G401.6 (cell line): ENCODE results near the gene ZBTB8OS.
"Not testable (repeated sequence)": the region's sequence is repeated elsewhere in the genome, so short reads cannot be mapped to it uniquely, and the experiment has no call there.

ENCODE experiments used
- FAIRE-seq: peaks from 2 replicates; lab custom pipeline; 2012; peaks lifted over from hg19 to GRCh38; lab: Jason Lieb, UNC

ZBTB8OS gene

DNA sequence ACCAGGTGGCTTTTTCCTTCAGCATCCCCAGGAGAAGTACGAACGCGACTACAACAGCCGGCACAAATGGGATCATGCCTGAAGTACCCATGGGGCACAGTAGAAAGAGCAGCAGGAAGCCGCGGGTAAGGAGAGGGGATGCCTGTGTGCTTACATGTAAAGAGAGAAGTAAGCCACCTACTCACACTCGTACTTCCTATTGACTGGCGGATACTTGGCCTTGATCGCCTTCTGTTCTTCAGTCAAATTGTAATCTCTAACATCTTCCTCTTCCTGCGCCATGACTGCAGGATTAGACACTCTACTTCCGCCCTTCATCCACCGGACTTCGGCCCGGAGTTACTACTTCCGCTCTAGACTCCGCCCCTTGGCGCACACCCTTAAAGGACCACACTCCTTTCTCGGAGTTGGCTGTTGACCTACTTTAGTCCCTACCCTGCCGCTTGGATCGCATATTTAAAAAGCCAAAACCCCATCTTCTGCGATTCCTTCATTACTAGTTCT lies at the start of gene ZBTB8OS:
Gene ZBTB8OS, minus strand, starts transcription at position 303 of the 504 bp plus-strand sequence. Its CDS starts 21 bp downstream, at position 282.
- peak; percentile 91 for FAIRE-seq

DNA sequence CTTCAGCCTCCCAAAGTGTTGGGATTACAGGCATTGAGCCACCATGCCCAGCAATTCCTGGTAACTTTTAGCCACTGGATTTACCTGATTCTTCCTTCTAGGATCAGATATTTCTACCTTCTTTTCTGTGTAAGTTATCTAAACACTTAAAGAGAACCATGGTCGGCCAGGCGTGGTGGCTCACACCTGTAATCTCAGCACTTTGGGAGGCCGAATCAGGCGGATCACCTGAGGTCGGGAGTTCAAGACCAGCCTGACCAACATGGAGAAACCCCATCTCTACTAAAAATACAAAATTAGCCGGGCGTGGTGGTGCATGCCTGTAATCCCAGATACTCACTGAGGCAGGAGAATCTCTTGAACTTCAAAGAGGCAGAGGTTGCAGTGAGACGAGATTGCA lies 46.6 kb upstream of the ZBTB8OS start:
- FAIRE-seq, result not testable (repeated sequence)

DNA sequence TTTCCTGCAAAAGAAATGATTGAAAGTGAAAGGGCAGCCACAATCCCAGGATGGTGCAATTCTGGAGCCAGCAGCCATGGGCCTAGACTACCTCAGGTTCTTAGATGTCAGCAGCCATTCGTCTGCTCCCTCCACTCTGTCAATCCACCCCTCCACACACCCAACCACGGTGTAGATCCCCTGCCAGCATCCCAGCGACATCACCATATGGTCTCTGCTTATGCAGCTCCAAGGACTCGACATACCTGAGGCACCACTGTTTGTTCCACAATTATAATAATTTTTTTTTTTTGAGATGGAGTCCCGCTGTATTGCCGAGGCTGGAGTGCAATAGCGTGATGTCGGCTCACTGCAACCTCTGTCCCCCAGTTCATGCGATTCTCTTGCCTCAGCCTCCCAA lies 45.7 kb upstream of the ZBTB8OS start:
- no peak for FAIRE-seq

DNA sequence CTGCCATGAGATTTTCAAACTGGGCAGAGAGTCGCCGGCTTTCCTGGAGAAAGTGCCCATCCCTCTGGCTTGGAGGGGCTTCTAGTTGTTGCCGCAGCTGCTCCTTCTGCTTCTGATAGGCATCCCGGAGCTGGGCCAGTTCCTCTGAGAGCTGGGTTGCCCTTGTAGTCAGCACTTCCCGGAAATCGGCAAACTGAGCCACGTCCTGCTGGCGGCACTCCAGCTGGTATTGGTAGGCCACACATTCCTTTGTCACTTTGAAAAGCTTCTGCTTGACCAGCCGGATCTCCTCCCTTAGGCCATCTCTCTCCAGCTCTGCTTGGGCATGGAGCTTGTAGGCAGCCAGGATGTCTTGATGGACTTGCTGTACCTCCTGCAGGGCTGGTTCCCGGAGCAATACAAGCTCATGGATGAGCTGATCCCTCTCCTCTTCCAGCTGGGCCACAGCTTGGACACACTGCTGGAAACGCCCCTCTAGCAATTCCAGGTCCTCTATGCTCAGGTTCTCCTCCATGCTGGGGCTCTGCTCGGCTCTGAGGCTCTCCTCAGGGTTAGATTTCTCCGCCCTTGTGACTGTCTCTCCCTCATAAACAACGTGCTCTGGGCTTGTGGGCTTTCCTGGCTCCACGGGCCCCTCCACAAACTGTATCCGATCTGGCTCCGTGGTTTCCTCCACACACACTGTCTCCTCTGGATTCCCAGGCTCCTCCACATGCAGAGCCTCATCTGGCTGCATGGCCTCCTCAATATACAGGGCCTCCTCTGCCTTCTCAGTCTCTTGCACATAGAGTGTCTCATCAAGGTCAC lies 45.0 kb upstream of the ZBTB8OS start:
- FAIRE-seq, result no peak

GRCh38 chr1:32693455-32694174 lies 43.3 kb upstream of the ZBTB8OS start:
- no peak for FAIRE-seq

- no peak for FAIRE-seq
These were observed 36.0 kb upstream of the ZBTB8OS start for GRCh38 chr1:32686387-32686786.

- no peak for FAIRE-seq
These were observed 35.1 kb upstream of the ZBTB8OS start for GRCh38 chr1:32685498-32685897.

DNA sequence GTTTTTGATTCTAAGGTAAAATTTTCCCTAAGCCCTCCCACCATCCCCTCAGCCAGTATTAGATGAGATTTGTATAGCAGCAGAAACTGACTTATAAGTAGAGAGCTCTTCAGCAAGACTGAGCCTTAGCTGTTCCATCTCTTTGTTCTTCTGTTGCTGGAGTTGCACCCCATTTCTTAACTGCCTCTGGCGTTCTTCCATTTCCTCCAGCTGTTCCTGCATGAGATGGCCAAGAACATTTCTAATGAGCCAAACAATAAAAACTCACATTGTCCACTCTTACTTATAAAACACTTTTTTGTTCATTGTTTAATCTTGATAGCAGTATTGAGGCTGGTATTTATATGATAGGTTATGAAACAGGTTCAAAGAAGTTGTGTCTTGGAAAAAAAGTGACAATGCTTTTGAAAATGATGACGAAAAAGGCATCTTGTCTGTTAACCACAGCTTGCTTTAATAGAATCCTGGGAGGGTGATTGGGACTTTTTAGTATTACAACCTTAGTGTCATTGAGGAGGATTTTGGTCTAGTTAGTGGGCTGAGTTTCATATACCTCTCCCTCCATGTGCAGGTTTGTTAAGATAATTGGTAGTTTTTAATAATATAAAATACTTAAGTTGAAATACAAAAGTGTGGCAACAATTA lies 33.9 kb upstream of the ZBTB8OS start:
- no peak for FAIRE-seq

DNA sequence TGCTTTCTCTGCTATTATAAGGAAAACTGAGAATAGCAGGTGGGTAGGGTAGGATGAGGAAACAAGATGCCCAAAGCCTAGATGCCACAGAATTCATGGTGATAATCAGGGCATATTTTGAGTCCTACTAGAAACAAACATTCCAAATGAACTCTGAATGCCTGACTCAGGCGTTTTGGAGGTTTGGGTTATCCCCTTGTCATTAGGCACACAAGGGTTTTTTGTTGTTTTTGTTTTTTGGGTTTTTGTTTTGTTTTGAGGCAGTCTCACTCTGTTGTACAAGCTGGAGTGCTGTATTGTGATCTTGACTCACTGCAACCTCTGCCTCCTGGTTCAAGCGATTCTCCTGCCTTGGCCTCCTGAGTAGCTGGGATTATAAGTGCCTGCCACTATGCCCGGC lies 33.0 kb upstream of the ZBTB8OS start:
- FAIRE-seq, result no peak

DNA sequence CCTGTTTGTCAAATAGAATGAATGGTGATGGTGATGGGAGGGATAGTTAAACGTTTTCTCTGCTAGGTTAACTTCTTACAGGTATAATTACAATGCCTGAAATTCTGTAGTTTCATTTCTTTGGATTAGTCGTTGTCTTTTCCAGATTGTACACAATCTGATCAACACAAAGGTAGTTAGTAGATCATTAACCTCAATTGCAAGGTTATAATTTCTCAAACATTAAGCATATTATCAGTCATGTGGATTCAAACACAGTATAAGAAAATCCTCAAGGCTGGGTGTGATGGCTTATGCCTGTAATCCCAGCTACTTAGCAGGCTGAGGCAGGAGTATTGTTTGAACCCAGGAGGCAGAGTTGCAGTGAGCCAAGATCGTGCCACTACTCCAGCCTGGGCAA lies 31.6 kb upstream of the ZBTB8OS start:
- FAIRE-seq, result no peak

- no peak for FAIRE-seq
These were observed 31.2 kb upstream of the ZBTB8OS start for GRCh38 chr1:32681509-32681908.

- no peak for FAIRE-seq
These were observed 30.3 kb upstream of the ZBTB8OS start for GRCh38 chr1:32680642-32681041.

DNA sequence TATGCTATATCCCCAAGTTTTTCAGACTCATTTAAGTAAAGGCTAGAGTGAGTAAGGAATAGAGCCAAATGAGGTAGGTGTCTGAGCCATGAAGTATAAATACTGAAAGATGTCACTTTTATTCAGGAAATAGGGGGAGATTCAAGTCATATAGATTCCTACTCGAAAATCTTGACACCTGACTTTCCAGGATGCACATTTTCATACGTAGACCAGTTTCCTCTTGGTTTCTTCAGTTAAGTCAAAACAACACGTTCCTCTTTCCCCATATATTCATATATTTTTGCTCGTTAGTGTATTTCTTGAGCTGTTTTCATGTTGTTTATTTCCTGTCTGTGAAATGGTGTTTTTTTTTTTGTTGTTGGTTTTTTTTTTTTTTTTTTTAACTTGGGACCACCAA lies 29.6 kb upstream of the ZBTB8OS start:
- peak; percentile 93 for FAIRE-seq

GRCh38 chr1:32676945-32677344 lies 26.6 kb upstream of the ZBTB8OS start:
- no peak for FAIRE-seq

DNA sequence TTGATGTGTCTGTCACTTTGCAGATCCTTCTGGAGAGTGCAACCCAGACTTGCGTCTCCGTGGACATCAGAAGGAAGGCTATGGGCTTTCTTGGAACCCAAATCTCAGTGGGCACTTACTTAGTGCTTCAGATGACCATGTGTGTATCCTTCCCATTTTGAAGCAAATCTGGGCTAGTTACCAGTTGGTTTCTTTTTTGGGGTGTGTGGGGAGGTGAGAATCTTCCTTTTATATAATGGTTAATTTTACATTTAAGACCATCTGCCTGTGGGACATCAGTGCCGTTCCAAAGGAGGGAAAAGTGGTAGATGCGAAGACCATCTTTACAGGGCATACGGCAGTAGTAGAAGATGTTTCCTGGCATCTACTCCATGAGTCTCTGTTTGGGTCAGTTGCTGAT lies 18.4 kb upstream of the ZBTB8OS start:
- not testable (repeated sequence) for FAIRE-seq

DNA sequence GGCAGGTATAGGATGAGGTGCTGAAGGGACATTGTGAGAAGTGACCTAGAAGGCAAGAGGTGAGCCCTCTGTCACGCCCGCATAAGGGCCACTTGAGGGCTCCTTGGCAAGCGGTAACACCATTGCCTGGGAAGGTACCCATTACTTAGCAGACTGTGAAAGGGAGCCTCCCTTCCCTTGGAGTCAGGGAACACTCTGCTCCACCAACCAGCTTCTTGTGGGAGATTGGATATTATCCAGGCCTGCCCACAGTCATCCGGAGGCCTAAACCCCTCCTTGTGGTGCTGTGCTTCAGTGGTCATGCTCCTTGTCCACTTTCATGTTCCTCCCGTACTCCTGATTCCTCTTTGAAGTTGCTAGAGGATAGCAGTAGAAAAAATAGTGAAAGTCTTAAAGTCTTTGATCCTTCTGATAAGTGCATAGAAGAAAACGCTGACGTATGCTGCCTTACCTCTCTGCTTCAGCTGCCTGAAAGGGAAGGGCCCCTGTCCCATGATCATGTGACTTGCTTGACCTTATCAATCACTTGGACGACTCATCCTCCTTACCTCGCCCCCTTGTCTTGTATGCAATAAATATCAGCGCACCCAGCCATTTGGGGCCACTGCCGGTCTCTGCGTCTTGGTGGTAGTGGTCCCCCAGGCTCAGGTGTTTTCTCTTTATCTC lies 16.7 kb upstream of the ZBTB8OS start:
- FAIRE-seq, result no peak

DNA sequence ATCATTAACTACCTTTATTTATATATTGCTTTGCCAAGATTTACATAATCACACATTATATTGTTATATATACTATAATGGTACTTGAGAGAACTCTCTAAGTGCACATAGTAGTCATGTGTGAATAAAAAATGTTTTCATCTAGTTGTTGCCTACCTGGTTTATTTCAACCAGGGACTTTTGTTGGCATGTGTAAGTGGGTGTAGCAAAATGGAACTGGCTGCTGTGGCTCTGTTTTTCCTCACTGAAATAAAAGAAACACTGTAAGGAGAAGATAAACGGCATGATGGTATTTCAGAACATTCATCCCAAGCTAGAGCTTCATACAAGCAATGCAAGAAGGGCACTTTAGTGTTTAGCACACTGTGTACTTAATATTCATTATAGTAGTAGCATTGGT lies 15.6 kb upstream of the ZBTB8OS start:
- no peak for FAIRE-seq

GRCh38 chr1:32659581-32659980 lies 9.2 kb upstream of the ZBTB8OS start:
- FAIRE-seq, result no peak

DNA sequence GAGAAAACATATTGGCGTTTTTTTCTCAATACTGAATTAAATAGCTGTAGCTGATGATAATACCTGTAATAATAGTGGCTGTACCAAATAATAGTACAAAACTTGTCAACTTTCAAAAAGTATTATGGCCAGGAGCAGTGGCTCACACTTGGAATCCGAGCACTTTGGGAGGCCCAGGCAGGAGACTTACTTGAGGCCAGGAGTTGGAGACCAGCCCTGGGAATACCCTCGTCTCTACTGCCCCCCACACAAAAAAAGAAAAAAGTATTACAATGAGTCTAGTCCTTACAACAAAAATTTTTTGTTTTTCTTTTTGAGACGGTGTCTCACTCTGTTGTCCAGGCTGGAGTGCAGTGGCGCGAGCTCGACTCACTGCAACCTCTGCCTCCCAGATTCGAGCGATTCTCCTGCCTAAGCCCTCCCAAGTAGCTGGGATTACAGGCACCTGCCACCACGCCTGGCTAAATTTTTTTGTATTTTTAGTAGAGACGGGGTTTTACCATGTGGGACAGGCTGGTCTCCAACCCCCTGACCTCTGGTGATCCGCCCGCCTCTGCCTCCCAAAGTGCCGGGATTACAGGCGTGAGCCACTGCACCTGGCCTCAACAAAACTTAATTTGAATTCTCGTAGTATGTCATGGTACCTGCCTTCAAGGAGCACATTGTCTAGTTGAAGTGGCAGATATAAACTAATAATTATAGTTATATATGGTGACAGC lies 2.1 kb upstream of the ZBTB8OS start:
- no peak for FAIRE-seq

DNA sequence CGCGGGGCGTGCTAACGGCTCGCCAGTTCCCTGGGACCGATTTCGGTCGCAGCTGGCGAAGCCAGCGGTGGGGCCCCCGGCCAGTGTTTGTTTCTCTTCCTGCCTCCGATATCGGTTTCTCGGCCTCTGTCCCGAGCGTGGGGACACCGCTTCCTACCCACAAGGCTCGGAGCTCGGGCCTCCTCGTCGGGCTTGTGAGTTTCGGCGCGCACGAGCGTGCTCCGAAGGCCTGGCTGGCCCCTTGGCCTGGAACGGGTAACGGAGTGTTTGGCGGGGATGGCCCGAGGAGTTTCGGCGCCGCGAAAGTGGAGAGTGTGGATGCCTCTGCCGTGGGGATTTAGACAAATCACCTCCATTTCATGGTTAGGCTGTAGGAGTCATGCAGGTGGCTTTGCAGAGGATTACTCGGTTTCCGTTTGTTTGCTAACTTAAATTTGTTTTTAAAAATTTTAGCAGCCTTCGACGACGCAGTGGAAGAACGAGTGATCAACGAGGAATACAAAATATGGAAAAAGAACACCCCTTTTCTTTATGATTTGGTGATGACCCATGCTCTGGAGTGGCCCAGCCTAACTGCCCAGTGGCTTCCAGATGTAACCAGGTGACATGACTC lies 1.2 kb upstream of the ZBTB8OS start:
- FAIRE-seq, result no peak

DNA sequence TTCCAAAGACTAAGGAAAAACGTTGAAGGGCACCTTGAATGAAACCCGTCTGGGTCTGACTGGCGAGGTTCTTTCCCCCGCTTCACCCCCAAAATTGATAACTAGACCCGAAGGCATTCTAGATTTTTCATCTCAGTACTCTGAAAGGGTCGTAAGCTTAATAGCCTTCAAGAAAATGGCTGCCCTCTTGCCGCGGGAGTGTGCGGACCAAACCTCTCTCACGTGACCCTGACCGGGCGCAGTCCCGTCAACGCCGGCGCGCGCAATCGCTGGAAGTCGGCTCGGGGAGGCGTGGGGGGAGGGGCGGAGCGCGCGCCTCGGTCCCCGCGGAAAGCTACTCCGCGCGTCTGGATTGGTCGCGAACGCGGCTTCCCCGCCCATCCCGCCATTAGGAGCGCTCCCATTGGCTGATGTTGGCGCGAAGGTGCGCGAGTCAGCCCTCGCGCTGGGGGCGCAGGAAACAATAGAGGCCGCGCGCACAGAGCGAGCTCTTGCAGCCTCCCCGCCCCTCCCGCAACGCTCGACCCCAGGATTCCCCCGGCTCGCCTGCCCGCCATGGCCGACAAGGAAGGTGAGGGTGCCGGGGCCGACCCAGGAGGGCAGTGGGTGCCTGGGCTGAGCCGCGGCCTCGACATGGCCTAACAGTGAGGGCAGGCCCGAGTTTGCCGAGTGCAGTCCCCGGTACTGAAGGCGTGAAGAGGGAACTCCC lies 556 bp upstream of the ZBTB8OS start, which contains the start of gene RBBP4:
Gene RBBP4, plus strand, starts transcription at position 457 of the 709 bp plus-strand sequence. Its CDS starts 99 bp downstream, at position 556.
- FAIRE-seq, result peak; percentile 90
